COR-L47 (cell line): ENCODE results near the gene HS6ST3.

Experiments
- DNase-seq: peaks from one replicate; lab custom pipeline; 2025; lab: John Stamatoyannopoulos, UW

The HS6ST3 gene

DNA sequence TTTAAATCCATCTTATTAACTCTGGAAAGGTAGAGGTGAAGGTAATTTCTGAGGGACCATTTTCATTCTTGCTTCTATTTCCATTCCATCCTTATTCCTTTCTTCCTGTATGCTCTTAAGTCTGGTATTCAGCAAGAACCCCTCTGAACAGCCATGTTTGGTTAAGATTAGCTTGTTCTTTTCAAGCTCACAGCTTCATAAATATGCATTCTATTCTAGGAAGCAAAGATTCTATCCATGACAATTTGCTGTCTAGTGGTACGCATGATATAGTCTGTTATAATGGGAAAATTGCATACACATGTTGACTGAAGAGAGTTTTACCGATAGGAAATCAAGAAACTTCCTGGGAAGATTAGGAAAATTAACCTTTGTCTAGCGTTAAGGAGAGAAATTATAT lies 218.7 kb downstream of the HS6ST3 start:
- DNase-seq, result no peak

DNA sequence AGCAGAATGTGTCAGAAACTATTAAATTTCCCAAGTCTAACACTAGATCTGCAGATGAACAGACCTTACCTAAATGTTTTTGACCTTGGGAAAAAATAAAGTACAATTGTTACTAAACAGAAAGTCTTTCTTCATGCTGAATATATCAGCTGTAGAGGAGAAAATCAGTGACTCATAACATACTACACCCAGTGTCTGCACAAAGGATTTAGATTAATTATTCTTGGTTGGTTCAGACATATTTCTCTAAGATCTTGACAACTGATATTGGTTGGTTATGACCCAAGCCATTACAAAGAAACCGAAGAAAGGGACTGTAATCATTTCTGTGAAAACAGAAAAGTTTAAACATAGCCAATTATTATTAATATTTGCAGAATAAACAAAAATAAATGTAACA lies 225.1 kb downstream of the HS6ST3 start:
- no peak for DNase-seq

DNA sequence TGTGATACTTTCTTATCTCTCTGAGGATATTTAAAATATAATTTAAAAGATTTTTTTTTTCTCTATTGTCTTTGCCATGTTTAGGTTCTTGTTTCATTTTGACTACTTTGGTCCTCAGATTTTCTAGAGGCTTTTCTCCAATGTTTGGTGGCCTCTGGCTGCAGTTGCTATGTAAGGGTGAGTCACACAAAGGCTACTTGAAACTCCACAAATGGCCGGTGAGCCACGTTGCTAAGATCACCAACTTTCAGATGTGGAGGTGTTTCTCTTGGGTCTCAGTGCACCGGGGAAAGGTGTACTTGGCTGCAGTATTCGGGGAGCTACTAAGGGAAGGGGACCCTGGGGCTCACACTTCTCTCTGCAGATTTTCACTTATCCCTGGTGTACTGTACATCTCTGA lies 248.1 kb downstream of the HS6ST3 start:
- no peak for DNase-seq

DNA sequence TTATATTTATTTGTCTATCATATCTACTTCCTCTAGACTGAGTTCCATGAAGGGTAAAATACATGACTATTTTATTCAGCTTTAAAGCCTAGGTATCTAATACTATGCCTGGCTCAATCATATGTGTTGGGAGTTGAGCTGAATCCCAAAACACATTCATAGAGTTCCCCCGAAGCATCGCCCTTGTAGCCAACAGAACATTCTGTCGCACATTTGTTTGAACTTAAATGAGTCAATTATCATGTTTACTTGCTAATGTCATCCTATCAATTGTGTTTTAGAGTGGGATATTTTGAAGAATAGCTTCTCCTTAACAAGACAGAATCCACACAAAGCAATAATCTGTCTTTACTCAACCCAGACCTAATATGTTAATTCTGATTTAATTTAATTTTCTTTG lies 252.4 kb downstream of the HS6ST3 start:
- no peak for DNase-seq

DNA sequence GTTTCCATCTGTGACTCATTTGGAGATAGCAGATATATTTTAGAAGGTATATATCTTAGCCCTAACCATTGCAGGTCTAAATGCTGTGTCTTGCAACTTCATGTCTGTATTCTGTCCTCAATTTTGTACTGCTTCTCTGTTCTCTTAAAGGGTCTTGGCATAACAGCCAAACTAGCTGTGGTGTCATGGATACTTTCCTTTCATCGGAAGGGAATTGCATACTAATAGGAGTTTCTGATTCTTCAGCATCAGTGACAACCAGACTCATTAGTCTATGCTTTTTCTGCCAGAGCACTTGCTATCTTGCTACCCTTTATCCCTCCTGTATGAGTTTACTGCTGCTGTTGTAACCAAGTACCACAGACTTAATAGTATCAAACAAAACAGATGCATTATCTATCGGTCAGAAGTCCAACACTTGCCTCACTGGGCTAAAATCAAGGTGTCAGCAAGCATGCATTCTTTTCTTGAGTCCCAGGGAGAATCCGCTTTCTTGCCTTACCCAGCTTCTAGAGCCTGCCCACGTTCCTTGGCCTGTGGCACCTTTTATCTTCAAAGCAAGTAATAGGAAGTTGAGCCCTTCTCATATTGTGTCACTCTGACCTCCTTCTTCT lies 253.1 kb downstream of the HS6ST3 start:
- DNase-seq, result no peak

DNA sequence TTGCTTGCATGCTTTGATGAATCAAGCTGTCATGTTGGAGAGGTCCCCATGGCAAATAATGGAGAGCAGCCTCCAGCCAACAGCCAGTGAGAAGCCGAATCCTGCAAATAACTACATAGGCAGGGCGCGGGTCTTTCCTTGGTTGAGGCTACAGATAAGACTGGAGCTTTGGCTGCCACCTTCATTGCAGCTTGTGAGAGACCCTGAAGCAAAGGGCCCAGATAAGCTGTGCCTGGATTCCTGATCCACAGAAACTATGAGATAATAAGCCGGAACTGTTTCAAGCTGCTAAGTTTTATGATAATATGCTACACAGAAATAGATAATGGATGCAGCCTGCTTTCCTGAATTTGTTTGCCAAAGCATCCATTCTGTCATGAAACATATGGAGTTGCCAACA lies 257.0 kb downstream of the HS6ST3 start:
- DNase-seq, result no peak

DNA sequence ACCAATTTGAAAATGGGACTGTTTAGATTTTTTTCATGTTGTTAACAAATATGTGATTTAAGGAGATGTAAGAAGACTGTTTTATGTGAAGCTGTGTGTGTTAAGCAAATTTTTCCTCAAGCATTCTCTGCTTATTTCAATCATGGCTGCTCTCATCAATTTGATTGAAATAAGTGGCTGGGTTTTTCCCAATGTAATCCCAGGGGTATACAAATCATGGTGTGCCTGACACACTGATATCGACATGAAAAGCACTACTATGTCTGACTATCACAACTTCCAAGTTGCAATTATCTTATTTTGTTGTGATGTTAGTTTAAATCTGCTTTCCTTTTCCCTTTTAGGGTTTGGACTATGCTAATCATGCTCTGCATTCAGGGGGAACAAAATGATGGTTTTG lies 283.7 kb downstream of the HS6ST3 start:
- no peak for DNase-seq

DNA sequence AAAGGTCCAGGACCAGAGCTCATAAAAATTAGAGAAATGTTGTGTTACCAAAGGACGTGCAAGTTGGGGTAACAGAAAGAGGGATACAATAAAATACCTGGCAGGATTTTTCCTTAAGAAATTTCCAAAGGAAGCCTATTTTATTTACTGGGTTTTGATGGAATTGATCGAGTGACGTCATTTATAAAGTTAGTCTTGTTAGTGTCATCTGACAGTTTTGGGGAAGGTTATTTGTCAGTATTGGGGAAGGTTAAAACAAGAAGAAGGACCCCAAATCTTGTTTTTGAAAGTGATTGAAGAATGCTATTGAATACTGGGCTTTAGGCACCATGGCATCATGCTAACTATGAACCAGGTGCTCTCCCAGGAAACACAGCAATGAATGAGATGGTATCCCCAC lies 287.9 kb downstream of the HS6ST3 start:
- no peak for DNase-seq

DNA sequence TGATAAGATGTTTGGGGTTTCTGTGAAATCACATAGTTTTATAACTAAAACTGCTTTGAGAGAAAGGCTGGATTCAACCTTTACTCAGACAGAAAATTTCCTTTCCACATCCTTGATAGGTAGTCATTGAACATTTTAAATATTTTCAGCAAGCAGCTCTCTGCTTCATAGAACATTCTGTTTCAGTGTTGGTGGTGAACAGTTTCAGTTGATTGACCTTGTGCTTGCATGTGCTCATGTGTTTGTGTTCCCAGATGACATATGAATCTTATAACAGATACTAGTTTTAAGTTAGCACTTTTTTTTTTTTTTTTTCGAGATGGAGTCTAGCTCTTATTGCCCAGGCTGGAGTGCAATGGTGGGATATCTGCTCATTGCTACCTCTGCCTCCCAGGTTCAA lies 290.1 kb downstream of the HS6ST3 start:
- DNase-seq, result no peak

DNA sequence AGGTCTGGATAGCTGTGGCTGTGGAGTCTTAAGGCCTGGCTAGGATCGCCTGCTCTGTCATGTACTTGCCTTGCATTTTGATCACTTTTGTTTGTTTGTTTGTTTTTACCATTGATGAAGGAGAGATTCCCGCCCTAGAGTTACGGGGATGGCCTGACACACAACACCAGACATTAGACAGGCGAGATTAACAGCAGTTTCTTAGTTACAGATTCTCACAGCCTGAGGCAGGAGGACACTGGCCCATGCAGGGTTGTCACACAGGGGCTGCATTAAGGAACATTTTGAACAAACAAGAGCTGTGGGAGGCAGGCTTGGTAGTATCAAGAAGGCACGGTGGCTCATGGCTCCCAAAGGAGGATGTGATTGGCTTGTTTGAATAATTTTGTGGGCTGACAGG lies 291.8 kb downstream of the HS6ST3 start:
- no peak for DNase-seq

DNA sequence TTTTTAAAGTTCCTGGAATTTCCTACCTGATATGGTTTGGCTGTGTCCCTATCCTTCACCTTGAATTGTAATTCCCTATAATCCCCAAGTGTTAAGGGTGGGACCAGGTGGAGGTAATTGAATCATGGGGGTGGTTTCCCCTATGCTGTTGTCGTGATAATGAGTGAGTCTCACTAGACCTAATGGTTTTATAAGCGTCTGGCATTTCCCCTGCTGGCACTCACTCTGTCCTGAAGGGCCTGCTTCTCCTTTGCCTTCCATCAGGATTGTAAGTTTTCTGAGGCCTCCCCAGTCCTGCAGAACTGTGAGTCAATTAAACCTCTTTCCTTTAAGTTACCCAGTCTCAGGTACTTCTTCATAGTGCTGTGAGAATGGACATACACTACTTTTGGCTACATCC lies 298.7 kb downstream of the HS6ST3 start:
- no peak for DNase-seq

DNA sequence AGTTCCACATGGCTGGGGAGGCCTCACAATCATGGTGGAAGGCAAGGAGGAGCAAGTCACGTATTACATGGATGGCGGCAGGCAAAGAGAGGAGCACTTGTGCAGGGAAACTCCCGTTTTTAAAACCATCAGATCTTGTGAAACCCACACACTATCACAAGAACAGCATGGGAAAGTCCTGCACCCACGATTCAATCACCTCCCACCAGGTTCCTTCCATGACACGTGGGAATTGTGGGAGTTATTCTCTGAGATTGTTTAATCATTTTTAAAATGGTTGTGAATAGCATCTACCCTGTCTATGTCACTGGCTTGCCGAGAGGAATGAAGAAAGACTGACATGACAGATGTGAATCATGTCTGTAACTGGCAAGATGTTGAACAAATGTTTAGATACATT lies 301.7 kb downstream of the HS6ST3 start:
- DNase-seq, result no peak

DNA sequence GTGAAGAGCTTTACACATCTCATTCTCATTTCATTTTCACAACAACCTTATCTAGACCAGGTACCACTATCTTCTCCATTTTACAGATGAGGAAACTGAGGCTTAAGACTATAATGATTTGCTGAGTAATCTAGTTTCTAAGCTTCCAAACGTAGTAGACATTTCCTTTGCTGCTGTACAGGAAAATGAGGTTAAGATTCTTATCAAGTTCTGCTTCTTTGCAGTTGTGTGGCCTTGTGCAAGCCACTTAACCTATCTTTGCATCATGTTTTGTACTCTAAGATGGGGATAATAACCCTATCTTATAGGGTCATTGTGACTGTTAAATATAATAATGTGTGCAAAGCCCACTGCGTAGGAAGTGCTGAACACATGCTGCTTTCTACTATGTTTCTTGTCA lies 307.9 kb downstream of the HS6ST3 start:
- no peak for DNase-seq

DNA sequence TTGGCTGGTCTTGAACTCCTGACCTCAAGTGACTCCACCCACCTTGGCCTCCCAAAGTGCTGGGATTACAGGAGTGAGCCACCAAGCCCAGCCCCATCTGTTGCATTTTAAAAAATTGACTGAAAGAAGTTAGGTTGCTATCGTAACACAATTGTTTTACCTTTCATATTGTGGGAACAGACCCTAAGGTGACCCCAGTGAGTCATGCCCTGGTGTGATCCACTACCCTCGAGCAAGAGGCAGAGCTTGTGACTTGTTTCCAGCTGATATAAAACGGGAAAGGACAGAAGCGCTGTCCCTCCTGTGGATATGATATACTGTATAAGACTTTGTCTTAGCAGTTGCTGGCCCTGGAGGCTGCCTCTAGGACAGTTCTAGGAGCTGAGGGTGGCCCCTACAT lies 308.6 kb downstream of the HS6ST3 start:
- no peak for DNase-seq

DNA sequence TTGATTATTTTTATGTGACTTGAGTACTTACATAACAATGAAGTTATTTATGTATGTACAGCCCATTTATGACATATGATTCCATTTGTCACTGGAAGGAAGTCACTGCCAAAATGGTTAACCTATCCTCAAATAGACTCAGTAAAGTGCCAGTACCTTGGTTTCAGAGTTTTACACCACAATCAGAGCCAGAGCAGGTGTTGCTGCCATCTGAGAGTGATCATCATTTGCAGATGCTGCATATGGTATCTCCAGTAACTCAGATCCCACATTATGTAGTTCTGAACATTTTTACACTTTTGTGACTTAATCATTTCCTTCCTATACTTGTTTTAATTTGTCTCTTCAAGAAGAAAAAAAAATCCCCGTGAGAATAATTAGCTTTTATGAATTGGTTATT lies 313.3 kb downstream of the HS6ST3 start:
- DNase-seq, result no peak

DNA sequence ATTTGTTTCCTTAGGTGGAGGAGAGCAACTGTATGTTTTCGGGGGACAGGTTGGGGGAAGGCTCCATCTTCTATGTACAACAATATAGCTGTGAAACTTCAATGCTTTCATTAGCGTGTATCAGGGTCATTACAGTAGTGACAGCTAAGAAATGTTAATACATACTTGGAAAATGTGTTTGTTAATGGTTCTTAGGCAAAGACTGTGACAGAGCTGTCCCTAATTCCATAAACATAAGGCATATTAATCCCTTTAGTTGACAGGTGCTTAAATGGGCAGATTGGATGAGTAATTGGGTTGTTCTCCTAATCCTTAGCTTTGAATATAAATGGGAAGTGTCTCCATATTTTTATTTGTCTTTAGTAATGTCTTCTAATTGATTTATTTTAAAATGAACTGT lies 313.7 kb downstream of the HS6ST3 start:
- no peak for DNase-seq

DNA sequence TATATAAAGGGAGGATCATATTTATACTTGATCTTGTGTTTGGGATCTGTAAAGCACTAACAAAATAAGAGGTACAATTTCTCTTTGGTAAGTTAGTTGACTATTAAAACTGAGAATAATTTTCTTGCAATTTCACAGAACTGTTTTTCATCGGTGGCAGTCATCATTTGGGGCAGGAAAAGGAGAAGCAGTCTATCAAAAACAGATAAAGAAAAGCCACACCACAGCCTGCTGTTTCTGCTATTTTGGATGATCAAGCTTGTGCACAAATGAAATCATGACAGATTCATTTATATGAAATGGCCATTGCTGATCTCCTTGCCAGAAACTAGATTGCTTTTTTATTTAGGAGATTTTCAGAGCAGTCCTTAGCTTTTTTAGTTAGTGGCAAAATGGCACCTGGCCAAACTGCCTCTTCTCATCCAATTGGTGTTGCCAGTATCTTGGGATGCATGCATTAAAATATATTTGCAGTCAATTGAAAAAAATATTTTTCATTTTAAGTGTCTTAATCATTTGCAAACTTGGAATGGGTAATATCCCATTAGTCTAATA lies 326.0 kb downstream of the HS6ST3 start:
- no peak for DNase-seq

DNA sequence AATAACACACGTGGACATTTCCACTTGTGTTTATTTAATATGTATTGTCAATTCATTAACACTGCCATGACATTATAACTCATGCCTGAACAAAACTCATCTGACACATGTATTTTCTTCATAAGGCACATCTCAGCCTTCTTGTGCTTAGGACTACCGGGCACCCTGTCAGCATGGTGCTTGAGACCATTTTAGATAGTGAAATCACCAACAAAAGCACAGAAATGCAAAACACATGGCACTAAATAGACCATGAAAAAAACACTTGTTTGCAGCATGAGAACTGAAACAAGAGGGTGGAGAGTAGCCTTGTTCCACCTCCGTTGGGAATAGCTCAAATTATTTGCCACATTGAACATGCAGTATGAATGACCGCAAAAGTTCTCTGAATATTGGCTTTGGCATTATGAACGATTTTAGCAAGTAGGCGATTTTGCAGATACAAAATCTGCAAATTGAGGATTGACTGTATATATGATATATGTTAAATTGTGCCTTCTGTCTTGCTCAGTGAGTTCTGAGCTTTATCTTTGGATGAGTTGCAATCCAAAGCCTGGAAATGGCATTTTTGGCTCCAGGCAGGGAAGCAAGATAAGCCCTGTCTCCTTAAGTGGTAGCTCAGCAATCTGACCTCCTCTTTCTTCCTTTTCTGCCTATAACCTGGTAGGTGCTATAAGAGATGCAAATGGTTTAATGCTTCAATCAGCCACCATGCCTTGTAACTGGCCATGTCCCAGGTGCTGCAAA lies 328.2 kb downstream of the HS6ST3 start:
- no peak for DNase-seq

DNA sequence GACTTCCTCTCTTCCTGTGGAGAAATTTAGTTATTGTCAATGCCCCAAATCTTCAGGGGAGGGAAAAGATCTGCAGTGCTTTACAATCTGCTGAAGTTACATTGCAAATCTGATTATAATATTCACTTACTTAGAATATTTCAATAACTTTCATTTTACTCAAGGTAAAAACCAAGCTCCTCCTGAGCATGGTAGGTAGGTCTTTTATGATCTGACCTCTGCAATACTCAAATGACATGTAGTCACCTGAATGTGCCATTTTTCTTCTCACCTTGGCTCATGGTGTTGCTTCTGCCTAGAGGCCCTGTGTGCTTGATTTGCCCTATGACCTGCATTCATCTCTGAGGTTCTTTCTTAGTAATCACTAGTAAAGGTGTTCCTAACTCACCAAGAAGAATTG lies 331.4 kb downstream of the HS6ST3 start:
- no peak for DNase-seq

DNA sequence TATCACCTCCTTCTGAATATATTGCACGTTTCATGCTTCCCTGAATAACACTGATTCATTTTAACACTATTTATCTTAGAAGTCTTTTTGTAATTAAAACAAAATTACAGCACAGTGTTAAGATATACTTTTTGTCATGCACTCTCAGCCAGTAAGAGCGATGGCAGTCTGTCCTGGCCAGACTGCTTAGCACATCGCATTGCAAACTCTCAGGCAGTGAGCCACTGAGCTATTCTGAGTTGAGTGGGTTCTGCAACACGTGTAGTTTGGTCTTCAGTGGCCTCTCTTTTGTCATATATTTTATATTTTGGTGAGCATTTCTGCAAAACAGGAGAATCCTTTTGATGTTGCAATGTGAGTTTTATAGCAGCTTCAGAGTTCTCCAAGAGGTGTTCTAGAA lies 332.1 kb downstream of the HS6ST3 start:
- DNase-seq, result no peak

DNA sequence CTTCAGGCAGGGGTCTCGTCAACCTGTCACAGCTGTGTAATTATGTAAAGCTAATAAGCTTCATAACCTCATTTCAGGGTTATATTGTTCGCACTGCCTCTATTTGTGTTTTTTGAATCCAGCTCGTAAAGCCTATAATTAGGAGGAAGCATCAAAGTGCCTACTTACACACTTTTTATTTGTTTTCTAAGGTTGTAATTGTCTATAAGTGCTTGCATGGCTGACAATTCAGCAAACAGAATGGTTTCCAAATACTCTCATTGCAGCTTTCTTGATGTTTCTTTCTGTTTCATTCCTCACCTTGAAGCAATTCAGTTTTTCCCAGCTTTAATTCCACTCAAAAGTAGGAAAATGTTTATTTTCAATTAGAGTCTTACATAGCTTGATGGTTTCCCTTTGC lies 336.3 kb downstream of the HS6ST3 start:
- DNase-seq, result peak; percentile 60

DNA sequence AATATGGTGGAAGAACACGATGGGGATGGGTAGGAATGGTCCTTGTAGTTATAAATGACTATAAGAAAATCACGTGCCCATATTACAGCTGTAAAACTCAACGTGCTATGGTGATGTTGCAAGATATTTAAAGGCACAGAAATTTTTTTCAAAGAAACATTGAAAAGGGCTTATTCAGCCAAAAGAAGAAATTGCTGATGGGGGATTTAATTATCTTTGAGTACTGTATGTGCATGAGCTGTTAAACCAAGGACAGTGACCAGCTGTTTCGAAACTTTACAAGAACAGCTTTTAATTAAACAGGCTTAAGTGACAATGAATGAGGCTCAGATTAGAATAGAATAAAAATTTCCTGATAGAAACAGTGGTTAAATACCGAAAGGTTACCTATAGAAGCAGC lies 339.0 kb downstream of the HS6ST3 start:
- no peak for DNase-seq

DNA sequence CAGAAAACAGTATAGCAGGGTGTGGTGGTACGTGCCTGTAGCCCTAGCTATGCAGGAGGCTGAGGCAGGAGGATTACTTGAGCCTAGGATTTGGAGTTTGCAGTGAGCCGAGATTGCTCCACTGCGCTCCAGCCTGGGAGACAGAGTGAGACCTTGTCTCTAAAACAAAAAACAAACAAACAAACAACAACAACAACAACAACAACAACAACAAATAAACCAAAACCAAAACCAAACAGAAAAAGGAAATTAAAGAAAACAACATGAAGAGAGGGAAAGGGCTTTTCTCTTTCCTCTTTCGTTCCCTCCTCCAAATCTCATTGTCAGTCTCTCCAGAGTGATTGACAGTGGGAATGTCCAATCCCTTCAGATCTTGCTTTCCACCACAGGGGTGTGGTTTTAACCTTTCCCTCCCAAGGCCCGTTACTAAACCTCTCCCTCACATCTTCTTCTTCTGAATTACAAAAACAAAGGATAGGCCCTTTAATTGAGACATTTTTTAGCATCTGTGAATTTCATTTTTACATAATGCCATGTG lies 341.2 kb downstream of the HS6ST3 start:
- no peak for DNase-seq

DNA sequence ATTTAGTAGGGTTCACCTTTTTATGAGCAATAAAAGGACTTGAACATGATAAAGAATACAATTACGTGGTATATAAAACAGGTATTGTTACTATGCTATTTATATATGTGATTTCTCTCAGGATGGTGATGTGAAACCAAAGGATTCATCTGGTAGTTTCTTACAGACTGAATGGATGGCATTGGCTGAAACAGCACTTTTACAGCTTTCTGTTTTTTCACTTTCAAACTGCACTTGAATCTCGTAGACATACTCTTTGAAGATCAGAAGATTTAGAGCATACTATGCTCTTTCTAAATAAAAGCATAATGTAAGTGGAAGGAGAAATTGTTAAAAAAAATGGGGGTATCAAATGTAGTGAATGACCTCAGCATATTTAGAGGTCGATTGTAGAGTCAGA lies 354.8 kb downstream of the HS6ST3 start:
- DNase-seq, result no peak
